ENCODE results near the gene ENTR1.

ENTR1 gene

DNA sequence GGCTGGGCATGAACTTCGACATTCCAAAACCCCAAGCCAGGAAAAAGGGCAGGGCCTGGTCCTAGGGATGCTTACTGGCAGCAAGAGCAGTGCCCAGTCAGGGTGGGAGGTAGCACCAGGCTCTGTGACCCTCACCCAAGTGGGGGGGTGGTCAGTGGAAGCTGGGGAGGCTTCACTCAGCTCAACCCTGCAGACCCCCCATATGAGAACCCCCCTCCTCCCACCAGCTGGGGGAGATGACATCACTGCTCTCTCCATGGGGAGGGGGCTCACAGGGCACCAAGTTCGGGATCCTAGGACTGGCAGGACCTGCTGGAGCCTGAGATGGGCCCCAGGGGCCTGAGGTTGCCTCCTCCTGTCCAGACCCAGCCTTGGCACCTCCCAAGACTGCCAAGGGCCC is 51.5 kb downstream of the ENTR1 start:
- DNase-seq, result no peak

DNA sequence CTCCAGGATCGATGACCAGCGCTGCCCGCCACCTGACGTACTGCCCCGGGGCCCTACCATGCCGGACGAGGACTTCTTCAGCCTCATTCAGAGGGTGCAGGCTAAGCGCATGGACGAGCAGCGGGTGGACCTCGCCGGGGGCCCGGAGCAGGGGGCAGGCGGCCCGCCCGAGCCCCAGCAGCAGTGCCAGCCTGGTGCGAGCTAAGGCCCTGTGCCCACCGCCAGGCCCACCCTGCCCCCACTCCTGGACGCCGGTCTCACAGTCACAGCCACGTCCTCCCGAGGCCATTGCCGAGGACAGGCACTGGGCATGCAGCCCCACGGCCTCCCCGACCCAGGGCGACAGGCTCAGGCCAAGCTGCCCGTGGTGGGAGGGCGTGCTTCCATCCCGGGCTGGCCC is 52.4 kb downstream of the ENTR1 start:
- DNase-seq, result no peak

DNA sequence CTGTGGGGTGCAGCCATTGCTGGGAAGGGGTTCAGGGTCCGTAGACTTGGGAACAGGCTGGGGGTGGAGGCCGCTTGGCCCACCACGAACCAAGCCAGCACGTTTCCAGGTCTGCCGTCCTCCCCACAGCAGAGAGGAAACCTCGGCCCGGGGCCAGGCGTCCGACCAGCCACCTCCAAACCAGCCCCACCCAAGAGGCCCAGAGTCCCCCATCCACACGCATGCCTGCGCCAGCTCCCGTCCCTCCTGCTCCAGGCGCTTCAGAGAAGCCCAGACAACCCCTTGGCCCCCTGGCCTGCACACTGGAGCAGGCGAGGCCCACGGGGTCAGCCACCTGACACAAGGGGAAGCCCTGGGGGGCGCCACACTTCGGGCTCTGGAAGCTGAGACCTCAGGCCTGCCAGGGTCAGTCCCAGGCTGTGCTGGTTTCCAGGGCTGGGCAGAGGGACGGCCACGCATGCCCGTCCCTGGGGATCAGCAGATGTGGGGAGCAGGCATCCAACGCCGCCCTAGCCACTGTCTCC is 53.1 kb downstream of the ENTR1 start:
- DNase-seq, result no peak

DNA sequence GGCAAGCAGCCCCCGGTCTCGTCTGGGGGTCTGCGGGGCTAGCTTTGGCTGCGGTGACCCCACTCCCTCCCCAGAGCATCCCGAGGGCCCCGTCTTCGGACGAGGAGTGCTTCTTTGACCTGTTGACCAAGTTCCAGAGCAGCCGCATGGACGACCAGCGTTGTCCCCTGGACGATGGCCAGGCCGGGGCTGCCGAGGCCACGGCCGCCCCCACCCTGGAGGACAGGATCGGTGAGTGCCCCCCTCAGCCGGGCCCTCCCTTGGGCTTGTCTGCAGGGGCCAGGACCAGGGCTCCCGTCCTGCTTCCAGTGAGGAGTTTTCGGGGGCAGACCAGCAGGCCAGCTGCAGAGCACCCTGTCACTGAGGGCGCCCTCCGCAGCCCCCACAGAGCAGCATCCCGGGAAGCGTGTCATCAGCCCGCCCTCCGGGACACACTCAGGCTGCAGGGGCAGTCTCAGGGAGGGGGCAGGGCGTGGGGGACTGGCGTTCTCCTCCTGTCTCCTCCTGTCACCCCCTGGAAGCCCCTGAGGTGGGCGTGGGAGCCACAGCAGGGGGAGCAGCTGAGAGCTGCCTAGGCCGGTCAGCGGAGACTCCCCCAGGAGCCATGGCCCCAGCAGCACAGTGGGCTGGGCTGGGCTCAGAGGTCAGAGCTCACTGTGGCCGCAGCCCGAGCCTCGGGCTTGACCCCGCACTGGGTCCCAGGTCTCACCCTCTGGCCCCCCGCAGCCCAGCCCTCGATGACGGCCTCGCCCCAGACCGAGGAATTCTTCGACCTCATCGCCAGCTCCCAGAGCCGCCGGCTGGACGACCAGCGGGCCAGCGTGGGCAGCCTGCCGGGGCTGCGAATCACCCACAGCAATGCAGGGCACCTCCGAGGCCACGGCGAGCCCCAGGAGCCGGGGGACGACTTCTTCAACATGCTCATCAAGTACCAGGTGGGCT is 54.5 kb downstream of the ENTR1 start:
- DNase-seq, result no peak

DNA sequence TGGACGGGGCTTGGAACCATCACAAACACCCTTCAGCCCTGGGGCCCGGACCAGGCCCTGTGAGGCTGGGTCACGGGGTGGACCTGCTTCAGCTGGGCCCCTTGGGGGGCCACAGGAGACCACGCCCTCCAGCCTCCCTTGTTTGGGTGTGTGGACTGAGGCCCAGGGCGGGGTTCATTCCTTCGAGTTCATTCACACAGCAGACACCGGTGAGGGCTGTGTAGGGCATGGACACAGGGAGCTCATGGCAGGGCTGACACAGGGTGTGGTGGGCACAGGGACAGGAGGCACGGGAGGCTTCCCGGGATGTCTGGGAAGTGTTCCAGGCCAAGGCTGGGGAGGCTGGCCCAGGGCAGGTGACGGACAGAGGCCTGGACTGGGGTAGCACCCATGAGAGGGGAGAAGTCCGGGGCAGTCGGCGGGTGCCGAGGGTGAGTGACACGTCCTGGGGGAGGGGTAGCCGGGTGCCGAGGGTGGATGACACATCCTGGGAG is 55.8 kb downstream of the ENTR1 start:
- no peak for DNase-seq

DNA sequence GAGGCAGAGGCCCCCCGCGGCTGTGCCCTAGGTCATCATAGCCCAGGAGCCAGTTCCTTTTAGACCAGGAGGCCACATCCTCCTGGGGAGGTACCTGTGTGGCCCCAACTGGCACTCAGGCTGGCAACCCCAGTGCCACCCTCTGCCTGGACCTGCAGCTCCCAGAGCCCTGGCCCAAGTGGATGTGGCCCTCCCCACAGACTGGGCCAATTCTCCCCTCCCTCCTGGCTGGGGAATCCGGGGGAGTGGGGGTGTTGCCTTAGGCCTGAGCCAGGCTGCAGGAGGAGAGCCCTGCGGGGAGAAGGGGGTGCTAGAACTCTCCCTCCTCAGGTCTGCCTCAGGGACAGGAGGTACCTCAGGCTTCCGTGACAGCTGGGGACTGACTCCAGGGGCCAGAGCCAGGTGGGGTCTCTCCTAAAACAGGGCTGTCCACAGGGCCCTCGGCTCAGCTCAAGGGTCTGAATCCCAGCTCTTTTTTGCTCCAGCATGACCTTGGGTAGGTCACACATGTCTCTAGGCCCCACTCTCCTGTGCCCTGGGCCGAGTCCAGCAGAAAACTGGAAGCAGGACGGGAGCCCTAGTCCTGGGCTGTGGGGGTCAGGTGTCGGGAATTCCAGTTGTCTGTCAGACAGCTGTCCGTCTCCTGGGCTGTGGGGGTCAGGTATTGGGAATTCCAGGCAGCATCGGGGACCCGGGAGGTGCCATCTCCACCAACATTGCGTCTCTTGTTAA is 56.5 kb downstream of the ENTR1 start:
- DNase-seq, result no peak

DNA sequence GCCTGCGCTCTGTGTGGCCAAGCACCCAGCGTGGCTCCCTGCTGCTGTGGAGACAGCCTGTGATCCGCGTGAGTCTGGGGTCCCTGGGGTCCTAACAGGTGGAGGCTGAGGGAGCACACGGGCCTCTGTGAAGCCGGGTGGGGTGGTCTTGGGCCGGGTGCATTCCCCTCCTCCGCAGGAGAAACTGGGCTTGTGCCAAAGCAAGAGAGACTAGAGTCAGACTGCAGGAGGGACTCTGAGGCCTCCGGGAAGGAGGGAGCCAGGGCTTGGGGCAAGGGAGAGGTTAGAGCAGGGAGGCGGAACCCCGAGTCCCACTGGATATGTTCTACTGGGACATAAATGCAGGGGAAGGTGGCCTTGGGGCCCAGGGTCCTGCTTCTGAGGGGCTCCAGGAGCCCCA is 57.3 kb downstream of the ENTR1 start:
- no peak for DNase-seq

DNA sequence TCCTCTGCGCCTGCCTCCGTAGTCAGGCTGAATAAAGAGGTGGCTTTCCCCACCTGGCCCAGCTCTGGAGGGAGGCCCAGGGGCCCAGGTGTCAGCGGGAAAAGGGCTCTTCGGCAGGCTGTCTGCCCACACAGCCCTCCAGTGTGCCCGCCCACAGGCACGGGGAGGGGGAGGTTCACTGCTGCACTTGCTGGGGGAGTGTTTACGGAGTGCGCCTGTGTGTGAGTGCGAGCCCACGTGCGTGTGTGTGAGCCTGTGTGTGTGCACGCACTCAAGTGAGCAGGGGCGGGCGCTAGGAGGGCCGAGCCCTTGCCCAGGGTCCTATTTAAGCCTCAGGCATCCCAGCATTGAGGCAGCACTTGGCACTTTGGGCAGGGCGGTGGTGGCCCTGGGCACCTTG is 57.7 kb downstream of the ENTR1 start:
- peak; percentile 19 for DNase-seq
